Rectal smooth muscle tissue (tissue), 1 donor: Measurements from ENCODE around the gene PPP2R2B.

Experiments
- H3K27ac ChIP-seq: one replicate; pipeline ENCODE4 v1.7.0; 2013; ENCODE audit warnings: low read depth, low read length, inconsistent platforms
- H3K27me3 ChIP-seq: one replicate; pipeline ENCODE4 v1.7.0; 2013; ENCODE audit warnings: low read length; ENCODE audit not compliant: control insufficient read depth, insufficient read depth
- H3K36me3 ChIP-seq: one replicate; pipeline ENCODE4 v1.7.0; 2013; ENCODE audit warnings: low read length; ENCODE audit not compliant: control insufficient read depth, insufficient read depth
- H3K4me1 ChIP-seq: one replicate; pipeline ENCODE4 v1.7.0; 2013; ENCODE audit warnings: low read length; ENCODE audit not compliant: control insufficient read depth, insufficient read depth
- H3K4me3 ChIP-seq: one replicate; pipeline ENCODE4 v1.7.0; 2013; ENCODE audit warnings: low read length
- H3K9ac ChIP-seq: one replicate; pipeline ENCODE4 v1.7.0; 2013; ENCODE audit warnings: low read length

Gene PPP2R2B

DNA sequence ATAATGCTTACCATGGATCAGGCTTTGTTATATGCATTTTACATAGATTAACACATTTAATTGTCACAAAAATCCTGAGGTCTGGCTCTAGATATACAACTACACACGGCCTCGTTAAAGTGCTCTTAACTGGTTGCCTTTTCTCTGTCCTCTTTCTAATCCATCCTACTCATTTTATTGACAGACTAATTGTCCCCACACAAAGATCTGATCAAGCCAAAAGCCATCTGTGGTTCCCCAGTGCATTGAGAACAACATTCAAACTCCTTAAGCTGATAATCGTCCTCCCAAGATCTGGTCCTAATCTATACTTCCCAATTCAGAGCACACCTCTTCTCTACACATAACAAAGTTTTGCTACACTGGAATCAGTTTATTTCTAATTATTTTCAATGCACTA lies 23.9 kb upstream of the PPP2R2B start:
- Histone ChIP-seq H3K27me3 (no peaks in the 10 kb centered on the region), H3K27ac (no peak overlapping the region), H3K4me3 (no peak overlapping the region), H3K9ac (no peak overlapping the region), H3K4me1 (no peaks in the 10 kb centered on the region), H3K36me3 (no peaks in the 10 kb centered on the region)

DNA sequence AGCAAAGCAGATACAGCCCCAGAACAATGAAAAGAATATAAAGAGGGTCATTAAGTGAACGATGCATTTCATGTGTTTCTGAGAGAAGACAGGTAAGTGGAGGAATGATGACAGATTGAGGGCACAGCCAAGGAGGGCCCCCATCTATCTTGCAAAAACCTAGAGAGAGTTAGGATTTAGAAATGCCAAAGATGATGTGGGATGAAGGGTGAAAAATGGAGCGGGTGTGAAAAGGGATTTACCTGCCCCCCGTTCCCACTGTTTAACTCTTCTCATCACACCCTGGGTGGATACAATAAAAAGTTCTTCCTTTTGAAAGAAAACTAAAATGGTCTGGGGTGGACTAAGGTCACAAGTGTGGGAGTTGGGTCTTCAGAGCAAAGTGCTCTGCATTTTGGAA lies 18.5 kb upstream of the PPP2R2B start:
- Histone ChIP-seq H3K27ac (no peak overlapping the region), H3K9ac (no peak overlapping the region), H3K4me3 (no peak overlapping the region), H3K27me3 (no peaks in the 10 kb centered on the region), H3K4me1 (no peaks in the 10 kb centered on the region), H3K36me3 (no peaks in the 10 kb centered on the region)

DNA sequence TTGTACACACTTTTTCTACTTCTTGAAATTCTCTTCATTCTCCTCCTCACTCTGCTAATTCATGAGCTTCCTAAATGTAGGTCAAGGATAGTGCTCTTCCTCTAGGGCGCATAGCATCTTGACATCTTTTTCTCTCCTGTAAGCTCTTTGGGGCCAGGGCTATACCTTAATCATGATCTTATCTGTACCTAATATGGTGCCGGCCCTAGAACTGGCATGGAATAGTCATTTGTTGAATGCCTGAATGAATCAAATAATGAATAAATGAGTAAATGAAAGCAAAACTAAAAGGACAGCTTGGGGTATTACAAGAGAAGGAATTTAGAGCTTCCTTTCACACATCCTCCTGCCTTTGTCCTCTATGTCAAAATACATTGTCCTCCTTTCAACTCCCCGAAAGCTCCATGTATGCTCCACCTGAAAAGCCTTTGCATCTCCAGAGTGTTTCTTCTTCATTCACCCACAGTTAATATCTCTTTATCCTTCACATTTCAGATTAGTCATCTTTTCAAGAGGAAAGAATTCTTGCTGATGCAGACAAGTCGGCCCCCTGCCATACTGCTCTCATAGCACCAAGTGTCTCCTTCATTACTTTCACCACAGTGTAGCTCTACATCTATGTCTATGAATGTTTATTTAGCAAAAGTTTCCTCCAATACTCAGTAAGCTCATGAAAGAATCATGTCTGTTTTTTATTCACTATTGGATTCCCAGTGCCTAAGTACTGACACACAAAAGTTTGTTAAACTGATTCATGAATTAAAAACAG lies 16.4 kb upstream of the PPP2R2B start:
- no peaks in the 10 kb centered on the region for H3K27me3 ChIP-seq
- no peak overlapping the region for H3K9ac ChIP-seq
- no peaks in the 10 kb centered on the region for H3K36me3 ChIP-seq
- H3K4me3 ChIP-seq = no peak overlapping the region
- H3K27ac ChIP-seq = no peak overlapping the region
- H3K4me1 ChIP-seq = no peaks in the 10 kb centered on the region

DNA sequence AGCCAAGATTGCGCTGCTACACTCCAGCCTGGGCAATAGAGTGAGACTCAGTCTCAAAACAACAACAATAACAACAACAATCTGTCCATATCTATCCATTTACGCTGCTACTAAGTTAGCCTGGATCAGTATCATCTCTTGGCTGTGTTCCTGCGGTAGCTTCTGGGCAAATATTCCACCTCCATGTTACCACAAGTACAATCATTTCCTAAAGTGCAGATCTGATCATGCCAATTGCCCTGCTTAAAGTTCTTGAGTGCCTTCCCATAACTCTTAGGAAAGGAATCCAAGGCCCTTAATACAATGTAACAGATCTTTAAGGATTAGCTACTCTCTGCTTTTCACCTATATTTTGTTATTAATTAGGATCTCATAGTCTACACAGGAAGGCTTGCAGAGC lies 15.4 kb upstream of the PPP2R2B start:
- H3K27me3 ChIP-seq = no peaks in the 10 kb centered on the region
- no peak overlapping the region for H3K27ac ChIP-seq

DNA sequence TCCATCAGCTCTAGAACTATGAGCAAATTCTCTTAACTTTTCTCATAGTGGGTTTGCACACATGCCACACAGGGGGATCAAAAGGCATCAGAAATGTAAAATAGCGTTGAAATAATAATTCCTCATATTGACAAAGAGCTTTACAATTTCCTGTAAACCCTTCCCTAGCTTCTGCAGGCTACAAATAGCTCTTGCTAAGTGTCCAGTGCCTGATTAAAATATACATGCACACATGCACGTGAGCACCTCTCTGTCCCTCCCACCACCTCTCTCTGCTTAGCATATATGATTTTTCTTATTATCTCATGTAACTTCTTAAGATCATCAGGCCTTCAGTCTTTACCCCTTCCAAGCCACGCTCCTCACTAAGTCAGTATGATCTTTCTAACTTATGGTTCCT lies 13.7 kb upstream of the PPP2R2B start:
- Histone ChIP-seq H3K27ac (no peak overlapping the region), H3K4me1 (no peaks in the 10 kb centered on the region), H3K36me3 (no peaks in the 10 kb centered on the region), H3K27me3 (no peaks in the 10 kb centered on the region), H3K4me3 (no peak overlapping the region), H3K9ac (no peak overlapping the region)

More for the DNA sequence above, 15.4 kb upstream of the PPP2R2B start:
- Histone ChIP-seq H3K4me3 (no peak overlapping the region), H3K36me3 (no peaks in the 10 kb centered on the region), H3K4me1 (no peaks in the 10 kb centered on the region), H3K9ac (no peak overlapping the region)

DNA sequence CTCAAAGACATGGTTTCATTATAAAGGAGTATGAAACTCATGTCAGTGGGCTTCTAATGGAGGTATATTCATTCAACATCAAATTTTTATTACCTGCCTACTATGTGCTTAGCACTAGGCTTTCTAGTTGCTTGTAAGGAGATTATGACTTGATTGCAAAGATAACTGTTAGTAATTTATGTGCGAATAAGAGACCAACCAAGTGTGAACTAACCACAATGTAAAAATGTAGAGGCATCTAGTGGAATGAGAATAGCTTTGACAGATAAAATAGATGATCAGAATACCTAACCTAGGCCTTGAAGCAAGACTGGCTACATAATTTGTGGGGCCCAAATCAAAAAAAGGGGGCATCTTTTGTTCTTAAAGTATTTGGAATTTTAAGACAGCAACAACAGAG lies 13.0 kb upstream of the PPP2R2B start:
- Histone ChIP-seq H3K27ac (no peak overlapping the region), H3K4me3 (no peak overlapping the region), H3K27me3 (no peaks in the 10 kb centered on the region), H3K4me1 (no peaks in the 10 kb centered on the region), H3K9ac (no peak overlapping the region), H3K36me3 (no peaks in the 10 kb centered on the region)

DNA sequence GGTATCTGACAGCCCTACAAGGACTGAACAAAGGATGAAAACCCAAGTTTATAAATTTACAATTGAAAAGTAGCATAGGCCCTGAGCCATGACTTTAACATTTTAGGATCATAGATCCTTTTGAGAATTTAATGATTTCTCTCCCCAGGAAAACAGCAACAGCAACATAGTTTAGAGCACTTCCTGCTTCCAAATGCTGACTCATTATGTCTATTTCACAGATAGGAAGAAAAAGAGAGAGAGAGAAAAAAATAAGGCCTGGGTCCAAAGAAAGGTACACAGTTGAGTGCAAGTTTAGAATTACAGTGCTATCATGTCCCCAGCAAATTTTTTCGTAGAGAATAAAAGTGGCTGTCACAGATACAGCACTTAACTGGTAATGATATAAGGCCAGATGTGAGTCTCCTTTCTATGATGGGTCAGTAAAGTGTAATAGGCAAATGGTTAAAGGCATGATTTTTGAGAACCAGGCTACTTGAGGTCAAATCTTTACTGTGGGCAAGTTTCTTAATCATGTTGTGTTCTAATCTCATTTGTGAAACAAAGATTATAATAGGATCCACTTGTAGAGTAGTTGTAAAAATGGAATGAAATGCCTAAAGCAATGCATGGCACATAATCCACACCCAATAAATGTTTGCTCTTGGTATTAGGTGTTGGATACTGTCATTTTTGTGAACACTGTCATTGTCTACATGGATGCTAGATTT lies 12.3 kb upstream of the PPP2R2B start:
- no peaks in the 10 kb centered on the region for H3K27me3 ChIP-seq
- no peak overlapping the region for H3K27ac ChIP-seq
- no peaks in the 10 kb centered on the region for H3K36me3 ChIP-seq
- H3K4me3 ChIP-seq = no peak overlapping the region
- no peak overlapping the region for H3K9ac ChIP-seq
- H3K4me1 ChIP-seq = no peaks in the 10 kb centered on the region

DNA sequence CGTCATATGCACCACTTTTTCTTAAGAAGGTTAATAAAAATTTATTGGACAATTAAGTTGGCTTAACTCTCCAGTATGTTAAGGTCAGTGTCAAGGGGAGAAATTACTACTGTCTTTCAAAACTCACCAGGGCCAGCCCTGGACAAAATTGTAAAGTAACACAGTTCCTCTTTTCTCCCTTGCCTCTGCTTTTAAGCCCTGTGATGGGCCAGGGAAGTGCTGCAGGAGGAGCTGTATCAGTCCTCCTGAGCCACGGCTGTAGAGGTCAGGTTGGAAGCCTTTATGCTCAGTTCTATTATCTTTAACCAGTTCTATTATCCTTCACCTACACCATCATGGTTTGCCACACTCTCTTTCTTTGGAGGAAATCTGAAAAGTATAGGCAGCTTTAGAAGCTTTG lies 11.5 kb upstream of the PPP2R2B start:
- Histone ChIP-seq H3K27ac (no peak overlapping the region), H3K27me3 (no peaks in the 10 kb centered on the region), H3K36me3 (no peaks in the 10 kb centered on the region), H3K4me3 (no peak overlapping the region), H3K9ac (no peak overlapping the region), H3K4me1 (no peaks in the 10 kb centered on the region)

DNA sequence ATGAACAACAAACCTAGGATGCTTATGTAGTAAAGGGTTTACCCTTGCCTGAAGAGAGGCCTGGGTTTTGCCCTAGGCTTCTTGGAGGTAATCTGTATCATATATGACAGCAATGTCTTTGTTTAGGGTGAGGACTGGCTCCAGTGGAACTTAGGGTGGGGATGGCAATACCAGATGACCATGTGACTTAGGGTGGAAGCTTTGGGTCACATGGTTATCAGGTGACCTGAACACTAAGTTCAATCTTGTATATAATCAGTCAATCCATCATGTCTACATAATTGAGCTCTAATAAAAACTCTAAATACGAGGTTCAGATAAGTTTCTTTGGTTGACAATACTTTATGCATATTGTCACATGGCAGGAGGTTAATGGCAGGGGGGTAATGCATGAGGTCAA lies 10.6 kb upstream of the PPP2R2B start:
- Histone ChIP-seq H3K4me3 (no peak overlapping the region), H3K4me1 (no peaks in the 10 kb centered on the region), H3K27me3 (no peaks in the 10 kb centered on the region), H3K36me3 (no peaks in the 10 kb centered on the region), H3K27ac (no peak overlapping the region), H3K9ac (no peak overlapping the region)

DNA sequence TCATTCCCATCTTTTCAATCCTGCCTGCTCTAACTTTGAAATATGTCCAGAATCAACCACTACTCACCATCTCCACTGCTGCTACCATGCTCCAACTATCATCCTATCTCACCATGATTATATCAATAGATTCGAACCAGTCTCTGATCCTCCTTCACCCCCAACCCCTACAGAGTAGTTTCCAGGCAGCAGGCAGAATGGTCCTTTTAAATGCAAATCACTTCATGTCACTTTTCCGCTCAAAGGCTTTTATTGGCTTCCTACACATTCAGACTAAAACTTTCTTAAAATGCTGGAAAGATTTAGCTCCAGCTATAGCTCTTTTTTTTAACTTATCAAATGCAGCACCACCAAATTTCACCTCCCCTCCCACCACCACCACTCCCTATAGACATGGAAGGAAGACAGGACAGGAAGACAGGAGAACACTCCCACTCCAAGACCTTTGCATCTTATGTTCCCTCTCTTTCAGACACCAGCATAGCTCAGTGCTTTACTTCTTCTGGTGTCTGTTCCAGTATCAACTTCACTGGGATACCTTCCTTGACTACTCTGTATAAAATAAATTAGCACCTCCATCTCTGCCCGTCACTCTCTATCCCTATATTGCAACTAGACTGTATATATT lies 9.9 kb upstream of the PPP2R2B start:
- H3K9ac ChIP-seq = no peak overlapping the region
- no peaks in the 10 kb centered on the region for H3K27me3 ChIP-seq
- H3K27ac ChIP-seq = no peak overlapping the region
- H3K4me1 ChIP-seq = no peaks in the 10 kb centered on the region
- no peaks in the 10 kb centered on the region for H3K36me3 ChIP-seq
- H3K4me3 ChIP-seq = no peak overlapping the region

DNA sequence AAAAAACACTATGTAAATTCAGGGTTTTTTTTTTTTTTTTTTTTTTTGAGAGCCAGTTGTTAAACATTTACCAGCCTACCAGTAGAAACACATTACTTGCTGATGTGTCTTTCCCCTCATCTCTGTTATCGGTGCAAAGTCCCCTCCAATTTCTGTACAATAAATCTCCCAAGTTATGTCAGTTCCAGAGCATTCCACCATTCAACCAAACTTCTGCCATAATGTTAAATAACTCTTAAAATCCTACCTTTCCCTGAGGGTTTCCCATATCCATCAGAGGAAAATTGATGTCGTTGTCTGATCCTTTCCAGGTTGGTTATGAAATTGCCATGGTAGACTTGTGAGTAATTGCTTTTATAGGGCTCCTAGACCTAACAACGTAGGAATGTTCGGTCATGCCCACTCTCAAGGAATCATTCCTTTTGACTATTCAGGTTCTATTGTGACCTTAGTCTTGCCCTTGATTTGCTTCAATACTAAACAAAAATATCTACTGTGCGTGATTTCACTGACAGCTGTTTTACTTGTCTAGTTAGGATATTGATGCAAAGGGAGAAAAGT lies 5.6 kb upstream of the PPP2R2B start:
- H3K4me3 ChIP-seq = no peak overlapping the region
- H3K27ac ChIP-seq = no peak overlapping the region
- H3K36me3 ChIP-seq = no peaks in the 10 kb centered on the region
- no peaks in the 10 kb centered on the region for H3K27me3 ChIP-seq
- no peaks in the 10 kb centered on the region for H3K4me1 ChIP-seq
- H3K9ac ChIP-seq = no peak overlapping the region

DNA sequence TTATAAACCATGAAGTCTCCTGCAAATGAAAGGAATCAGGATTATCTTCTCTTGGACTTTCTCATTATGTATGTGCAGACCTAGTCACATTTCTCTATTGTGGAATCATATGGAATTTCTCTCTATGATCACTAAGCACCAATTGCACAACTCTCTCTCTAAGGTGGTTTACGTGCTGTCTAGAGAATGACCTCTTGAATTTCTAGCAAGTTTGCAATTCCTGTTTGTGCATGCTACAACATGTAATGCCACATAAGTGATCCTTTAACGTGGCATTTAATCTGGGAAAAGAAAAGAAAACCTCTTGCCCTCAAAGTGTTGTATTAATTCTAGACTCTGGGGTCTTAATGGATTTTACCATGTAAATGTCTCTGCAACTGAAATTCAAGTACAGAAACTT lies 5.0 kb upstream of the PPP2R2B start:
- Histone ChIP-seq H3K4me3 (no peak overlapping the region), H3K36me3 (no peaks in the 10 kb centered on the region), H3K27me3 (no peaks in the 10 kb centered on the region), H3K4me1 (no peaks in the 10 kb centered on the region), H3K27ac (no peak overlapping the region), H3K9ac (no peak overlapping the region)
